ENCODE data around the gene PAK3. TPM values are rescaled to one million over a fixed set of nuclear protein-coding genes. Genes with fewer than 3 reads are reported as not detected.

The PAK3 gene
- total and polyA plus RNA-seq, 2 experiments from 2014 or later, result 2.4 to 2.9 TPM

DNA sequence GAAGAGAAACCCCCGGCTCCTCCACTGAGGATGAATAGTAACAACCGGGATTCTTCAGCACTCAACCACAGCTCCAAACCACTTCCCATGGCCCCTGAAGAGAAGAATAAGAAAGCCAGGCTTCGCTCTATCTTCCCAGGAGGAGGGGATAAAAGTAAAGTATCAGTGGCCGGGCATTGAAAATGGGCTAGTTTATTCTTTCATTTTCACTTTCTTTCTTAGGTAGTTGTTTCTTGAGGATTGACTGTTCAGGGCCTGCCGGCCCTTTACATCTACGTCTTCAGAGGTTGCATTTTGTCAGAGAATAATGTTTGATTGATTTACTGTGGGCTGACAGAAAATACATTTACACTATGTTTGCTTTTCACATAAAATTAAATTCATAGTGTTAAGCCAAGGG lies 27.1 kb downstream of the PAK3 start:
- H3K4me3 ChIP-seq, result no peak overlapping the region
- H3K27ac ChIP-seq, result no peak overlapping the region
- no peaks in the 10 kb centered on the region for H3K79me2 ChIP-seq
- H4K20me1 ChIP-seq (ENCODE audit: insufficient read depth, poor library complexity, severe bottlenecking), result no peaks in the 10 kb centered on the region
- no peaks in the 10 kb centered on the region for H3K36me3 ChIP-seq (replicated peaks; ENCODE audit: insufficient read depth, low read depth)
- H3K9me2 ChIP-seq (replicated peaks; ENCODE audit: insufficient read depth), result no peaks in the 10 kb centered on the region
- WGBS (ENCODE audit: low lambda C conversion rate, missing lambda C conversion rate), result 89% methylated on average over 6 of the region's 6 CpGs
- no peaks in the 10 kb centered on the region for H3K27me3 ChIP-seq
- no peaks in the 10 kb centered on the region for H3K4me1 ChIP-seq (ENCODE audit: insufficient read depth)
- no peak overlapping the region for H2AFZ ChIP-seq
- no peak overlapping the region for H3K4me2 ChIP-seq
- H3K9me3 ChIP-seq (ENCODE audit: low read depth), result no peaks in the 10 kb centered on the region
- TF ChIP-seq EZH2 (IDR thresholded peaks at IDR 0.05; ENCODE audit: borderline replicate concordance), result no peak
- no peak for TF ChIP-seq EZH2phosphoT487 (IDR thresholded peaks at IDR 0.05; ENCODE audit: low read depth, severe bottlenecking, unreplicated experiment)
- TF ChIP-seq, protein P1, sequence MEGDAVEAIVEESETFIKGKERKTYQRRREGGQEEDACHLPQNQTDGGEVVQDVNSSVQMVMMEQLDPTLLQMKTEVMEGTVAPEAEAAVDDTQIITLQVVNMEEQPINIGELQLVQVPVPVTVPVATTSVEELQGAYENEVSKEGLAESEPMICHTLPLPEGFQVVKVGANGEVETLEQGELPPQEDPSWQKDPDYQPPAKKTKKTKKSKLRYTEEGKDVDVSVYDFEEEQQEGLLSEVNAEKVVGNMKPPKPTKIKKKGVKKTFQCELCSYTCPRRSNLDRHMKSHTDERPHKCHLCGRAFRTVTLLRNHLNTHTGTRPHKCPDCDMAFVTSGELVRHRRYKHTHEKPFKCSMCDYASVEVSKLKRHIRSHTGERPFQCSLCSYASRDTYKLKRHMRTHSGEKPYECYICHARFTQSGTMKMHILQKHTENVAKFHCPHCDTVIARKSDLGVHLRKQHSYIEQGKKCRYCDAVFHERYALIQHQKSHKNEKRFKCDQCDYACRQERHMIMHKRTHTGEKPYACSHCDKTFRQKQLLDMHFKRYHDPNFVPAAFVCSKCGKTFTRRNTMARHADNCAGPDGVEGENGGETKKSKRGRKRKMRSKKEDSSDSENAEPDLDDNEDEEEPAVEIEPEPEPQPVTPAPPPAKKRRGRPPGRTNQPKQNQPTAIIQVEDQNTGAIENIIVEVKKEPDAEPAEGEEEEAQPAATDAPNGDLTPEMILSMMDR (IDR thresholded peaks at IDR 0.05; ENCODE audit: poor library complexity), result no peak
- DNase-seq (ENCODE audit: low spot score), result no peak

DNA sequence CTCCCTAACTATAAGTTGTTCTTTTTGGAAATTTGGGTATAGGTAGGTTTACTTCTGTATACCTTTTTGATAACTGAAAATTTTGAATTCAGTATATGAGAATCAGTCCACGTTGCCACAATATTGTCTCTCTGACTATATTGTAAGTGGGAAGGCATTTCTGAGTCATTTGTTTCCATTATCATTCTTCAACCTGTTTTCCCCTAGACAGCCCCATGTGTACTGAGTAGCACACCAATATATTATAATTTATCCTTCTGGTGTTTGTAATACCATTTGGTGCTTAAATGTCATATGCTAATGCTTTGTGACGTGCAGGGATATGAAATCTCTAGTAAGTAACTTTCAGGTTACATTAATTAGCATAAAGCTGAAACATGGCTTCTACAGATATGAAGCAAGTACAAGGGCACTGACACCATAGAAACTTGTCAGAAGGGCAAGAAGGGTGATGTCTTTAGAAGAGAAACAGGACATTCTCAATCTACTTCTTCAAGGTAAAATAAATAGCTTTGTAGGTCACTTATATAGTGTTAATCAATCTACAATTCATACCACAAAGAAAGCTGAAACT lies 27.7 kb downstream of the PAK3 start:
- H3K4me3 ChIP-seq, result no peak overlapping the region
- no peaks in the 10 kb centered on the region for H3K79me2 ChIP-seq
- no peak overlapping the region for H3K27ac ChIP-seq
- H3K9me2 ChIP-seq (replicated peaks; ENCODE audit: insufficient read depth), result no peaks in the 10 kb centered on the region
- DNase-seq (ENCODE audit: low spot score), result no peak
- H2AFZ ChIP-seq, result no peak overlapping the region
- H3K27me3 ChIP-seq, result no peaks in the 10 kb centered on the region
- no peaks in the 10 kb centered on the region for H3K4me1 ChIP-seq (ENCODE audit: insufficient read depth)
- no peaks in the 10 kb centered on the region for H3K9me3 ChIP-seq (ENCODE audit: low read depth)
- TF ChIP-seq, protein P1 (IDR thresholded peaks at IDR 0.05; ENCODE audit: poor library complexity), result no peak
- TF ChIP-seq EZH2 (IDR thresholded peaks at IDR 0.05; ENCODE audit: borderline replicate concordance) (no peak), EZH2phosphoT487 (IDR thresholded peaks at IDR 0.05; ENCODE audit: low read depth, severe bottlenecking, unreplicated experiment) (no peak)
- 83% methylated on average over 2 of the region's 2 CpGs for WGBS (ENCODE audit: low lambda C conversion rate, missing lambda C conversion rate)
- no peaks in the 10 kb centered on the region for H4K20me1 ChIP-seq (ENCODE audit: insufficient read depth, poor library complexity, severe bottlenecking)
- H3K4me2 ChIP-seq, result no peak overlapping the region
- no peaks in the 10 kb centered on the region for H3K36me3 ChIP-seq (replicated peaks; ENCODE audit: insufficient read depth, low read depth)

DNA sequence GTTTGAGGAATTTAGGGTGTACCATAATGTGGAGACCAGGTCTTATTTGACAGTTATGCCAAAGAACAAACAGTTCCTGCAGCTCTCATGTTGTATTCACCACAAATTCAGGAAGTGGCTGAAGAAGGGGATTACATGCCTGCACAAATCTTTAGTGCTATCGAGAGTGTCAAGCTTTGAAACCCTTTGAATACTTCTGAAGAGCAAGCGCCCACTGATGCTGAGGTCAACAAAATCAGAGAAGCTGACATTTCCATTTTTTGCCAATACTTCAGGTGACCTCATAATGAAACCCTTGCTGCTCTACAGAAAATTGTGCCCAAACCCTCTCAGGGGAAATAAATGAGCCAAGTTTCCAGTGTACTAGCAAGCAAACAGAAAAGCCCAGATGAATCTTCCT lies 28.4 kb downstream of the PAK3 start:
- no peak overlapping the region for H3K4me2 ChIP-seq
- H3K27ac ChIP-seq, result no peak overlapping the region
- no peak overlapping the region for H3K4me3 ChIP-seq
- H3K36me3 ChIP-seq (replicated peaks; ENCODE audit: insufficient read depth, low read depth), result no peaks in the 10 kb centered on the region
- H3K27me3 ChIP-seq, result no peaks in the 10 kb centered on the region
- H3K9me3 ChIP-seq (ENCODE audit: low read depth), result no peaks in the 10 kb centered on the region
- no peaks in the 10 kb centered on the region for H3K4me1 ChIP-seq (ENCODE audit: insufficient read depth)
- no peaks in the 10 kb centered on the region for H3K9me2 ChIP-seq (replicated peaks; ENCODE audit: insufficient read depth)
- no peaks in the 10 kb centered on the region for H4K20me1 ChIP-seq (ENCODE audit: insufficient read depth, poor library complexity, severe bottlenecking)
- WGBS (ENCODE audit: low lambda C conversion rate, missing lambda C conversion rate), result 86% methylated on average over 2 of the region's 2 CpGs
- TF ChIP-seq, protein P1 (IDR thresholded peaks at IDR 0.05; ENCODE audit: poor library complexity), result no peak
- no peak for TF ChIP-seq EZH2 (IDR thresholded peaks at IDR 0.05; ENCODE audit: borderline replicate concordance)
- no peak for TF ChIP-seq EZH2phosphoT487 (IDR thresholded peaks at IDR 0.05; ENCODE audit: low read depth, severe bottlenecking, unreplicated experiment)
- no peak for DNase-seq (ENCODE audit: low spot score)
- H2AFZ ChIP-seq, result no peak overlapping the region
- no peaks in the 10 kb centered on the region for H3K79me2 ChIP-seq

DNA sequence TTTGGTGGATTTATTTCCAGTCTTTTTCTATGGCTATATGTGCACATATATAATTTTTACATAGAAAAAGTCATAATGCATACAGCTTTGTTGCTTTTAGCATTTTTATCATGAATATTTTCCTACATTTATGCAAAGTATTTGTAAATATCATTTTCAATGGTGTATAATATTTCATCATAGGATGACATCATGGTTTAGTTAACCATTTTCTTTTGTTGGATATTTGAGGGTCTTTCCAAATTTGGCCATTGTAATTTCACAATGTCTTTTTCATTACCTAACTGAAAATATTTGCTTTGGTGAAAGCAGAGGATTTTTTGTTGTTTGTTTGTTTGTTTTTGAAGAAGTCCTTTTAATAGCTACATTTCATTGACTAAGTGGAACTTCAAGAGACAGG lies 31.0 kb downstream of the PAK3 start:
- Histone ChIP-seq H4K20me1 (ENCODE audit: insufficient read depth, poor library complexity, severe bottlenecking) (no peaks in the 10 kb centered on the region), H3K4me2 (no peak overlapping the region), H3K4me1 (ENCODE audit: insufficient read depth) (no peaks in the 10 kb centered on the region), H3K27me3 (no peaks in the 10 kb centered on the region), H3K9me3 (ENCODE audit: low read depth) (no peaks in the 10 kb centered on the region), H3K79me2 (no peaks in the 10 kb centered on the region), H3K9me2 (replicated peaks; ENCODE audit: insufficient read depth) (no peaks in the 10 kb centered on the region), H3K36me3 (replicated peaks; ENCODE audit: insufficient read depth, low read depth) (no peaks in the 10 kb centered on the region), H2AFZ (no peak overlapping the region), H3K4me3 (no peak overlapping the region), H3K27ac (no peak overlapping the region)
- no peak for TF ChIP-seq EZH2 (IDR thresholded peaks at IDR 0.05; ENCODE audit: borderline replicate concordance)
- TF ChIP-seq EZH2phosphoT487 (IDR thresholded peaks at IDR 0.05; ENCODE audit: low read depth, severe bottlenecking, unreplicated experiment), result no peak
- TF ChIP-seq, protein P1 (IDR thresholded peaks at IDR 0.05; ENCODE audit: poor library complexity), result no peak
- DNase-seq (ENCODE audit: low spot score), result no peak
